SH-SY5Y (cell line): ENCODE data around the gene SORCS1.

Experiments
- GATA2 ChIP-seq: IDR thresholded peaks from 2 replicates; pipeline ENCODE4 v1.6.1; 2011; ENCODE audit warnings: mild to moderate bottlenecking, low read depth, low read length
- GATA3 ChIP-seq: IDR thresholded peaks from 2 replicates; pipeline ENCODE4 v1.6.1; 2011; ENCODE audit warnings: low read depth, mild to moderate bottlenecking, low read length, moderate library complexity

DNA sequence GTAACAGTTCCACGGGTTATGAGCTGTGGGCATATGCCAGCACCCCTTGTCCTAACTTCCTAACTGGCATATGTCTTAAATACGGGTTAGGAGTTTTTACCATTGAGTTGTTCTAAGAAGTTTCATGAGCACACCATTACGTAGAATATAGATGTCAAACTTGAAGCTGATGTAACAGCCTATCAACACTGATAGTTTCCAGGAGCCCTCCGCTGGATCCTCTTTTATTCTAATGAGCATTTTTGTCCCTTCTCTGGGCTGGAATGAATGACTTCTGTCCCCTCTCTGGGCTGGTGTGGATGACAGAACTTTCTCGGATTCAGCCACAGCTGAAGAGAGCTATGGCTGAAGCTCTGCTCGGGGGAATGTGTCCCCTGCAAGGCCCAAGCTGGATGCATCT, 256.3 kb downstream of the SORCS1 start:
- TF ChIP-seq GATA3 (no peak), GATA2 (no peak)
